Measurements from ENCODE around the gene KIAA0040.

- TF ChIP-seq CTCF (IDR thresholded peaks at IDR 0.05) (no peak), POLR2A (IDR thresholded peaks at IDR 0.05) (no peak)
These were observed 63.4 kb downstream of the KIAA0040 start for GRCh38 chr1:175129182-175129581.
